CD4-positive, alpha-beta T cell (primary cell): ENCODE data around the gene PPP5C. TPM values are rescaled to one million over a fixed set of nuclear protein-coding genes. Genes with fewer than 3 reads are reported as not detected.

Experiments
- ATAC-seq: fragments of 200-7000 bp; cut with Tn5 transposase; one replicate; pipeline ENCODE4 v1.10.0; 2022; ENCODE audit warnings: mild to moderate bottlenecking; ENCODE audit not compliant: poor library complexity
- CTCF ChIA-PET: fragments of 350-600 bp; sonication (Branson Sonifier 250); formaldehyde crosslinking; loops from one replicate; lab custom pipeline; 2021; ENCODE audit warnings: antibody characterized with exemption, inconsistent platforms; lab: Charles Lee
- POLR2A ChIA-PET: fragments of 350-600 bp; sonication (Branson Sonifier 250); formaldehyde crosslinking; loops from one replicate; lab custom pipeline; 2021; ENCODE audit warnings: antibody characterized with exemption, inconsistent platforms; lab: Charles Lee
- DNase-seq, 14 experiments: peaks; one replicate each; pipeline ENCODE4 v3.0.0-alpha.2; 2013 to 2020; ENCODE audit warnings: mixed read lengths in 2 of 14
- H3K27ac ChIP-seq, 2 donors: one replicate each; pipeline versions ENCODE4 v1.5.1 to v1.7.0; 2013; ENCODE audit warnings: low read length in 2 of 2, low read depth in 1 of 2, mild to moderate bottlenecking in 1 of 2
- H3K27me3 ChIP-seq, 2 experiments: 1 replicate in 1 of 2; 2 replicates in 1 of 2; pipeline versions ENCODE4 v1.6.1 to v1.7.0; 2013; ENCODE audit warnings: low read length in 2 of 2, control low read depth in 1 of 2, mild to moderate bottlenecking in 1 of 2, moderate library complexity in 1 of 2; ENCODE audit not compliant: insufficient read depth in 2 of 2, control insufficient read depth in 1 of 2
- H3K36me3 ChIP-seq: one replicate; pipeline ENCODE4 v1.6.1; 2013; ENCODE audit warnings: low read length, control low read depth; ENCODE audit not compliant: insufficient read depth
- H3K4me1 ChIP-seq: one replicate; pipeline ENCODE4 v1.6.1; 2013; ENCODE audit warnings: low read length, control low read depth; ENCODE audit not compliant: insufficient read depth
- H3K4me3 ChIP-seq: one replicate; pipeline ENCODE4 v1.5.1; 2013; ENCODE audit warnings: mild to moderate bottlenecking, low read length, moderate library complexity
- H3K9me3 ChIP-seq, 2 experiments: 1 replicate in 1 of 2; 2 replicates in 1 of 2; pipeline versions ENCODE4 v1.6.1 to v1.7.0; 2013; ENCODE audit warnings: low read length in 2 of 2, mild to moderate bottlenecking in 2 of 2, control low read depth in 1 of 2, moderate library complexity in 1 of 2; ENCODE audit not compliant: control insufficient read depth in 1 of 2, insufficient read depth in 1 of 2
- H3K27ac Mint-ChIP-seq: one replicate; pipeline ENCODE4 v1.8.0; 2020; ENCODE audit warnings: mixed read lengths
- H3K27me3 Mint-ChIP-seq: one replicate; pipeline ENCODE4 v1.8.0; 2021; ENCODE audit warnings: mixed read lengths
- H3K36me3 Mint-ChIP-seq: one replicate; pipeline ENCODE4 v1.8.0; 2021; ENCODE audit warnings: low read depth, mixed read lengths
- H3K4me1 Mint-ChIP-seq: one replicate; pipeline ENCODE4 v1.8.0; 2021; ENCODE audit warnings: low read depth, mixed read lengths
- H3K4me3 Mint-ChIP-seq: one replicate; pipeline ENCODE4 v1.8.0; 2020; ENCODE audit warnings: mild to moderate bottlenecking, mixed read lengths
- H3K9me3 Mint-ChIP-seq: one replicate; pipeline ENCODE4 v1.8.0; 2020; ENCODE audit warnings: mixed read lengths
- intact Hi-C, 2 experiments: fragments of 100-400 bp; cut with DNase I in 1 of 2; cut with micrococcal nuclease in 1 of 2; formaldehyde crosslinking; loops; one replicate each; pipeline versions ENCODE4 v1.15.1 to v1.9.0; 2023 to 2025; cut with DNase I, micrococcal nuclease
- total RNA-seq, 174 experiments: library from RNA in 2 of 174; stranded (reverse) in 2 of 174; gene quantifications; one replicate each; pipeline ENCODE4 v1.2.3 and lab custom pipeline; 2021 to 2026
- TF ChIP-seq, protein P1 (sequence below): fragments of 200-600 bp; IDR thresholded peaks from one replicate; pipeline ENCODE4 v1.8.0; 2022; ENCODE audit warnings: antibody characterized with exemption, mild to moderate bottlenecking

PPP5C gene
- total RNA-seq, 2 experiments from 2014 or later = 18.9 to 20.2 TPM

DNA sequence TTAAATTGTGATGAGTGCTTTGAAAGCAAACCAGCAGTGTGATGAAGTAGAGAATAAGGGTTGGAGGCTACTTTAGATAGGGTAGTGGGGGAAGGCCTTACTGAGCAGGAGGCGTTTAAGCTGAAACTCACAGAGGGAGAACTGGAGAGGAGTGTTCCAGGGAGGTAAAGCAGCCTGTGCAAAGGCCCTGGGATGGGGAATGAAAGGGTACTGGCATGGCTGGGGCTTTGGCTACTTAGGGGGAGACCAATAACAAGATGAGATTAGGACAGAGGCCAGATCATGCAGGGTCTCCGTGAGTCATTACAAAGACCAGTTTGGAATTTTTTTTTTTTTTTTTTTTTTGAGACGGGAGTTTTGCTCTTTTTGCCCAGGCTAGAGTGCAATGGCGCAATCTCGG lies 1.1 kb downstream of the PPP5C start:
- Mint-ChIP-seq H3K4me3 (peak overlapping the region; percentile 98), H3K36me3 (peaks cover 15% of the 10 kb centered on the region), H3K9me3 (no peaks in the 10 kb centered on the region), H3K27ac (peak overlapping the region; percentile 91), H3K4me1 (peaks cover 61% of the 10 kb centered on the region), H3K27me3 (no peaks in the 10 kb centered on the region)
- intact Hi-C loops = loop anchor here (5.0 to 10.0 kb wide), 2 partner anchors 423 to 631 kb away; no protein-coding TSS in a partner anchor
- TF ChIP-seq, protein P1, sequence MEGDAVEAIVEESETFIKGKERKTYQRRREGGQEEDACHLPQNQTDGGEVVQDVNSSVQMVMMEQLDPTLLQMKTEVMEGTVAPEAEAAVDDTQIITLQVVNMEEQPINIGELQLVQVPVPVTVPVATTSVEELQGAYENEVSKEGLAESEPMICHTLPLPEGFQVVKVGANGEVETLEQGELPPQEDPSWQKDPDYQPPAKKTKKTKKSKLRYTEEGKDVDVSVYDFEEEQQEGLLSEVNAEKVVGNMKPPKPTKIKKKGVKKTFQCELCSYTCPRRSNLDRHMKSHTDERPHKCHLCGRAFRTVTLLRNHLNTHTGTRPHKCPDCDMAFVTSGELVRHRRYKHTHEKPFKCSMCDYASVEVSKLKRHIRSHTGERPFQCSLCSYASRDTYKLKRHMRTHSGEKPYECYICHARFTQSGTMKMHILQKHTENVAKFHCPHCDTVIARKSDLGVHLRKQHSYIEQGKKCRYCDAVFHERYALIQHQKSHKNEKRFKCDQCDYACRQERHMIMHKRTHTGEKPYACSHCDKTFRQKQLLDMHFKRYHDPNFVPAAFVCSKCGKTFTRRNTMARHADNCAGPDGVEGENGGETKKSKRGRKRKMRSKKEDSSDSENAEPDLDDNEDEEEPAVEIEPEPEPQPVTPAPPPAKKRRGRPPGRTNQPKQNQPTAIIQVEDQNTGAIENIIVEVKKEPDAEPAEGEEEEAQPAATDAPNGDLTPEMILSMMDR = no peak
- ATAC-seq (no peak), DNase-seq (no peak)
- Histone ChIP-seq H3K4me1 (peaks cover 64% of the 10 kb centered on the region), H3K27me3 (no peaks in the 10 kb centered on the region), H3K4me3 (no peak overlapping the region), H3K36me3 (peaks cover 1% of the 10 kb centered on the region), H3K27ac (peak overlapping the region in 1 of 2 donors; percentile 7), H3K9me3 (no peaks in the 10 kb centered on the region)
- CTCF ChIA-PET = interaction anchor here (1.2 kb wide), 1 partner anchor 16 kb away, joined by 4 read pairs; no protein-coding TSS in a partner anchor
- POLR2A ChIA-PET = no interaction called here

DNA sequence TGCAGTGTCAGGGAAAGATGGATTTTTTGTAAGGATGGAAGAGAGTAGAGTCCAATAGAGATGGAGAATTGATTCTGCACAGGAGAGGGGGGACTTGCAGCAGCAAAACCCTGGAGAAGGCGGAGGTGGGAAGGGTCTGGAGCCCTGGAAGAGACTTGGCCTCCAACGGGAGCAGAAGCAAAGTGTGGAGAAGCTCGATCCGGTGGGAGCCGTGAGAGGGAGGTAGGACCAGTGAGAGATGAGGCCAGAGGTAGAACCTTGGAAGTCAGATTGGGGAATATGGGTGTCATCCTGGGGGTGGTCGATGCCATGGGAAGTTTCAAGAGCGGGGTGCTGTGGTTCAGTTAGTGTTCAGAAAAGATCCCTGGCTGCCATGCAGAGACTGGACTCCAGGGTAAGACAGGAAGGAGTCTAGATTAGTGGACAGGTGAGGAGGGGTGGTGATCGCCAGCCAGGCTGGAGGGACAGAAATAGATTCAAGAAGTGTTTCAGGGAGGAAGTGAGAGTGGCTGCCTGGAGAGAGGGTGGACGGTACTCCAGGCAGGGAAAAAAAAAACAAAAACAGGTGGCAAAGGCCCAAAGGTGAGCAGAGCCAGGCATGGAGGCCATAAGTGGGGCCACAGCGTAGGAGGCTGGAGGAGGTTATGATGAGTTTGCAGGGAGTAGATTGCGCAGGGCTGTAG lies 2.6 kb downstream of the PPP5C start:
- peak overlapping the region; percentile 42 to 80 for H3K27ac ChIP-seq
- no peaks in the 10 kb centered on the region for H3K27me3 Mint-ChIP-seq
- ATAC-seq (no peak), DNase-seq (no peak)
- H3K9me3 ChIP-seq = no peaks in the 10 kb centered on the region
- H3K27ac Mint-ChIP-seq = peak overlapping the region; percentile 91
- intact Hi-C loops = loop anchor here (5.0 to 10.0 kb wide), 2 partner anchors 425 to 632 kb away; no protein-coding TSS in a partner anchor
- no peaks in the 10 kb centered on the region for H3K27me3 ChIP-seq
- ChIA-PET POLR2A (no interaction called here), CTCF (no interaction called here)
- TF ChIP-seq, protein P1 = no peak
- peak overlapping the region; percentile 75 for H3K4me3 Mint-ChIP-seq
- no peaks in the 10 kb centered on the region for H3K9me3 Mint-ChIP-seq
- peaks cover 15% of the 10 kb centered on the region for H3K36me3 ChIP-seq
- H3K4me1 ChIP-seq = peaks cover 71% of the 10 kb centered on the region
- no peak overlapping the region for H3K4me3 ChIP-seq
- peaks cover 27% of the 10 kb centered on the region for H3K36me3 Mint-ChIP-seq
- H3K4me1 Mint-ChIP-seq = peaks cover 61% of the 10 kb centered on the region

DNA sequence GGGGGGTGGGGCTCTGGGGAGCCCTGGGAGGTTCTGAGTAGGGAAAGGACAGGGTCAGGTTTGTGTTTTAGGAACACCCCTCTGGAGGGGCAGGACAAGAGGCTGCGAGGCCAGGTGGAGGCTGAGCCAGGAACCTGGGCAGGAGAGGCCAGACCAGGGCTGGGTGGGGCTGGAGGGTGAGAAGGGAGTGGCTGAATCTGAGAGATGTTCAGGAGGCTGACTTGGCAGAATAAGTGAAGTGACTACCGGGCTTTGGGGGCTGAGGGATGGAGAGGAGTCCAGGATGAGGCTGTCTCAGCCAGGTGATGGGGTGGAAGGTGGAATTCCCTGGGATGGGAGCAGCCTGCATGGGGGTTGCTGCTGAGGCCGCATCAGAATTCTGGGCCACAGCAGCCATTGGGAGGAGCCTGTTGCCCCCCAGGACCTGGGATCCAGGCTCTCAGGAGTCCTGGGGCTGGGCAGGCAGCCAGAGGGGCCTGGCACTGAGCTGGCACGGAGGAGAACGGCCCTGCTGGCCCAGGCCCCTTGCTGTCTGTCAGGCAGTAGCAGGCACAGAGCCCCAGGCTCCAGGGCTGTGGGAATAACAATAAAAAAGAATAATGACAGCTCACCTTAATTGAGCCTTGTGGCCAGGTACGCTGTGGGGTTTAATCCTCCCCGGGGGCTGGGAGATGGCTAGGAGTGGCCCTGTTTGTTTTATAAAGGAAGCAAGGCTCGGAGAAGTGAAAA lies 3.3 kb downstream of the PPP5C start:
- ATAC-seq (no peak), DNase-seq (peak in 2 of 14 experiments; percentile 12 to 14)
- Mint-ChIP-seq H3K9me3 (no peaks in the 10 kb centered on the region), H3K4me1 (peaks cover 61% of the 10 kb centered on the region), H3K36me3 (peaks cover 35% of the 10 kb centered on the region), H3K4me3 (peak overlapping the region; percentile 72), H3K27ac (peak overlapping the region; percentile 91), H3K27me3 (no peaks in the 10 kb centered on the region)
- no peaks in the 10 kb centered on the region for H3K27me3 ChIP-seq
- ChIA-PET CTCF (no interaction called here), POLR2A (interaction anchor here (1.6 kb wide), 1 partner anchor 12 kb away, joined by 3 read pairs; no protein-coding TSS in a partner anchor)
- intact Hi-C loops = no loop called here
- peak overlapping the region; percentile 62 to 80 for H3K27ac ChIP-seq
- TF ChIP-seq, protein P1 = no peak
- peaks cover 71% of the 10 kb centered on the region for H3K4me1 ChIP-seq
- peak overlapping the region; percentile 34 for H3K4me3 ChIP-seq
- peaks cover 22% of the 10 kb centered on the region for H3K36me3 ChIP-seq
- no peaks in the 10 kb centered on the region for H3K9me3 ChIP-seq
